OCI-LY7 (cell line): ENCODE data around the gene CATSPERD. TPM values are rescaled to one million over a fixed set of nuclear protein-coding genes. Genes with fewer than 3 reads are reported as not detected.

Experiments used
- BruUV-seq: library from RNA; stranded (reverse); fragments of 400-500 nt; replicated peaks from 2 replicates; lab custom pipeline; 2021; lab: Mats Ljungman, UMichigan
- CTCF ChIA-PET: fragments of 300-600 bp; sonication (Branson Sonifier 250); formaldehyde crosslinking; loops from one replicate; lab custom pipeline; 2022; ENCODE audit warnings: antibody characterized with exemption; ENCODE audit not compliant: unreplicated experiment; lab: Charles Lee
- POLR2A ChIA-PET: fragments of 300-600 bp; sonication (Branson Sonifier 250); formaldehyde crosslinking; loops from one replicate; lab custom pipeline; 2022; ENCODE audit warnings: antibody characterized with exemption; lab: Charles Lee
- DNase-seq: peaks from one replicate; pipeline ENCODE4 v3.0.0-alpha.2; 2015; ENCODE audit warnings: low spot score
- H2AFZ ChIP-seq: fragments of 200-600 bp; sonication (generic), shearing (Covaris generic); 2 replicates; pipeline ENCODE4 v1.6.1; 2014; ENCODE audit warnings: mild to moderate bottlenecking, antibody characterized with exemption, low read length, moderate library complexity
- H3K27ac ChIP-seq: fragments of 200-600 bp; sonication (generic); 2 replicates; pipeline ENCODE4 v1.5.1; 2014; ENCODE audit warnings: mixed run types, low read depth, mild to moderate bottlenecking, moderate library complexity, low read length, inconsistent platforms; ENCODE audit not compliant: poor library complexity, severe bottlenecking
- H3K36me3 ChIP-seq: fragments of 200-600 bp; sonication (generic); 2 replicates; pipeline ENCODE4 v1.6.1; 2014; ENCODE audit warnings: mild to moderate bottlenecking, antibody characterized with exemption, low read length, moderate library complexity, mixed read lengths; ENCODE audit not compliant: insufficient read depth
- H3K4me1 ChIP-seq: fragments of 200-600 bp; sonication (generic); 2 replicates; pipeline ENCODE4 v1.5.1; 2014; ENCODE audit warnings: mild to moderate bottlenecking, low read length; ENCODE audit not compliant: insufficient read depth, poor library complexity, severe bottlenecking
- H3K4me2 ChIP-seq: fragments of 200-600 bp; sonication (generic); 2 replicates; pipeline ENCODE4 v1.6.1; 2014; ENCODE audit warnings: mild to moderate bottlenecking, low read length
- H3K4me3 ChIP-seq: fragments of 200-600 bp; sonication (generic); 2 replicates; pipeline ENCODE4 v1.5.1; 2014; ENCODE audit warnings: mild to moderate bottlenecking, low read depth, low read length; ENCODE audit not compliant: poor library complexity, severe bottlenecking
- H3K79me2 ChIP-seq: fragments of 200-600 bp; sonication (generic); 2 replicates; pipeline ENCODE4 v1.6.1; 2016; ENCODE audit warnings: low read depth, mild to moderate bottlenecking, low read length, moderate library complexity, mixed read lengths; ENCODE audit not compliant: insufficient read depth
- H3K9me2 ChIP-seq: fragments of 200-600 bp; sonication (generic); 2 replicates; pipeline ENCODE4 v1.6.1; 2016; ENCODE audit warnings: mild to moderate bottlenecking, low read length, mixed read lengths; ENCODE audit not compliant: insufficient read depth
- H3K9me3 ChIP-seq: fragments of 200-600 bp; sonication (generic); 2 replicates; pipeline ENCODE4 v1.6.1; 2014; ENCODE audit warnings: mild to moderate bottlenecking, mixed run types, low read length, mixed read lengths
- H4K20me1 ChIP-seq: fragments of 200-600 bp; sonication (generic); 2 replicates; pipeline ENCODE4 v1.6.1; 2014; ENCODE audit warnings: mild to moderate bottlenecking, antibody characterized with exemption, low read length, moderate library complexity, mixed read lengths; ENCODE audit not compliant: insufficient read depth
- EZH2phosphoT487 ChIP-seq: fragments of 200-600 bp; sonication (generic); IDR thresholded peaks from 2 replicates; pipeline ENCODE4 v1.6.1; 2018; ENCODE audit warnings: low read depth, borderline replicate concordance, mild to moderate bottlenecking, mixed run types, antibody characterized with exemption, low read length, moderate library complexity, mixed read lengths
- intact Hi-C: fragments of 100-400 bp; cut with micrococcal nuclease; formaldehyde crosslinking; loops from one replicate; pipeline ENCODE4 v1.10.0; 2022; ENCODE audit not compliant: unreplicated experiment
- total RNA-seq, 2 experiments: library from RNA; depleted of rRNA in 1 of 2; stranded (reverse); fragments of >200 nt in 1 of 2; shearing (Covaris generic) in 1 of 2; gene quantifications; 2 replicates each; pipeline ENCODE4 v1.2.3, GENCODE V29; 2014 to 2022
- TF ChIP-seq, protein P1 (sequence below): fragments of 200-600 bp; sonication (generic); conservative IDR thresholded peaks from 2 replicates; pipeline ENCODE4 v1.5.1; 2014; ENCODE audit warnings: mild to moderate bottlenecking, antibody characterized with exemption, low read length, moderate library complexity, mixed read lengths

Gene CATSPERD
- total RNA-seq, 2 experiments from 2014 or later = not detected

DNA sequence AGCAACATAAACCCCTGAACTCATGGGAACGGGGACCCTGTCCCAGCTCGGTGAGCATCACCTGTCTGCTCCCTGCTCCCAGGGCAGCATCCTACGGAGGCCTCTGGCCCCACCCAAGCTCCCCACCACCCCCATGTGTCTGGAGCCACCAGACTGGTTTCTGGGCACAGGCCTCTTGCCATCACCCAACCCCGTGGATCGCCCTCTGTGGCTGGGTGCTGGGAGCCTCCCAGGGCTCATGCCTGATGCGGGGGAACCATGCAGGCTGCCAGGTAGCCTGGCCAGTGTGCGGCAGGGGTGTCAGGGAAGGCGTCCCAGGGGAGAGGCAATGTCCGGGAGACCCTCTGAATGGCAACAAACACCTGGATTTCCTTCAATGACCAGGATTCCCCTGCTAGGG lies 42.9 kb upstream of the CATSPERD start:
- TF ChIP-seq, protein P1, sequence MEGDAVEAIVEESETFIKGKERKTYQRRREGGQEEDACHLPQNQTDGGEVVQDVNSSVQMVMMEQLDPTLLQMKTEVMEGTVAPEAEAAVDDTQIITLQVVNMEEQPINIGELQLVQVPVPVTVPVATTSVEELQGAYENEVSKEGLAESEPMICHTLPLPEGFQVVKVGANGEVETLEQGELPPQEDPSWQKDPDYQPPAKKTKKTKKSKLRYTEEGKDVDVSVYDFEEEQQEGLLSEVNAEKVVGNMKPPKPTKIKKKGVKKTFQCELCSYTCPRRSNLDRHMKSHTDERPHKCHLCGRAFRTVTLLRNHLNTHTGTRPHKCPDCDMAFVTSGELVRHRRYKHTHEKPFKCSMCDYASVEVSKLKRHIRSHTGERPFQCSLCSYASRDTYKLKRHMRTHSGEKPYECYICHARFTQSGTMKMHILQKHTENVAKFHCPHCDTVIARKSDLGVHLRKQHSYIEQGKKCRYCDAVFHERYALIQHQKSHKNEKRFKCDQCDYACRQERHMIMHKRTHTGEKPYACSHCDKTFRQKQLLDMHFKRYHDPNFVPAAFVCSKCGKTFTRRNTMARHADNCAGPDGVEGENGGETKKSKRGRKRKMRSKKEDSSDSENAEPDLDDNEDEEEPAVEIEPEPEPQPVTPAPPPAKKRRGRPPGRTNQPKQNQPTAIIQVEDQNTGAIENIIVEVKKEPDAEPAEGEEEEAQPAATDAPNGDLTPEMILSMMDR = no peak
- no peak for TF ChIP-seq EZH2phosphoT487
- Histone ChIP-seq H3K9me2 (no peaks in the 10 kb centered on the region), H3K79me2 (no peaks in the 10 kb centered on the region; the same call in 1 of the 2 replicates), H3K9me3 (no peaks in the 10 kb centered on the region), H3K4me3 (no peak overlapping the region), H3K36me3 (peaks cover 22% of the 10 kb centered on the region), H2AFZ (no peak overlapping the region), H3K27ac (no peak overlapping the region), H3K4me2 (no peak overlapping the region), H4K20me1 (no peaks in the 10 kb centered on the region), H3K4me1 (peaks cover 12% of the 10 kb centered on the region)
- DNase-seq = no peak
- ChIA-PET CTCF (no interaction called here), POLR2A (no interaction called here)
- BruUV-seq = no TSS peak
- intact Hi-C loops = no loop called here

DNA sequence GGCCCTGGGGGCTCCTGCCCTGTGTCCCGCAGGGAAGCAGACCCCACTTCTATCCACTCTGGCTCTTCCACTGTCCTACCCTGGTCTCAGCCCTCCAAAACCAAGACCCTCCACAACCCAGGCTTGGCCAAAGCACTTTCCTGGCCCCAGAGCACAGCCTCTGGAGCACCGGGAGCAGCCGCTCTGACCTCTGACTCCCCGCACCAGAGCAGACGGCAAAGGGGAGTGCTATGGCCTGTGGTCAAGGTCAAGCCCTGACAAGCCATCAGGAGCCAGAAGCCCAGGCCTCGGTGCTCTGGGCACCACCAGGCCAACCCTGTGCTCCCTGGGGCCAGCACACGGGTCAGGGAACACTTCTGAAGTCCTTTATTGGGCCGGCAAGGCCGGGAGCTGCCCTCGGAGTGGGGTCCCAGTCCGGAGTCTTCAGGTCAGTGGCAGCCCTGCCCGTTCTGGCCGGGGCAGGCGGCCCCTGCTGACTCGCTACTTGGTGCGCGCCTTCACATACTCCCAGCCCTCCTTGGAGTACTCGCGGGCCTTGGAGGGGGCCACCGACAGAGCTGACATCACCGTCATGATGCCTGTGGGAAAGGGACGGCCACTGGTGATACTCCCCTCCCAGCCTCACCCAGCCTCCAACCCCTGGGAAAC lies 42.2 kb upstream of the CATSPERD start:
- Histone ChIP-seq H3K4me3 (no peak overlapping the region), H2AFZ (no peak overlapping the region), H3K27ac (no peak overlapping the region), H3K79me2 (no peaks in the 10 kb centered on the region; the same call in 1 of the 2 replicates), H3K4me2 (no peak overlapping the region), H4K20me1 (no peaks in the 10 kb centered on the region), H3K36me3 (peaks cover 16% of the 10 kb centered on the region), H3K9me3 (no peaks in the 10 kb centered on the region), H3K4me1 (peaks cover 12% of the 10 kb centered on the region), H3K9me2 (no peaks in the 10 kb centered on the region)
- BruUV-seq = no TSS peak
- intact Hi-C loops = no loop called here
- POLR2A ChIA-PET = no interaction called here
- CTCF ChIA-PET = no interaction called here
- DNase-seq = no peak
- no peak for TF ChIP-seq EZH2phosphoT487

DNA sequence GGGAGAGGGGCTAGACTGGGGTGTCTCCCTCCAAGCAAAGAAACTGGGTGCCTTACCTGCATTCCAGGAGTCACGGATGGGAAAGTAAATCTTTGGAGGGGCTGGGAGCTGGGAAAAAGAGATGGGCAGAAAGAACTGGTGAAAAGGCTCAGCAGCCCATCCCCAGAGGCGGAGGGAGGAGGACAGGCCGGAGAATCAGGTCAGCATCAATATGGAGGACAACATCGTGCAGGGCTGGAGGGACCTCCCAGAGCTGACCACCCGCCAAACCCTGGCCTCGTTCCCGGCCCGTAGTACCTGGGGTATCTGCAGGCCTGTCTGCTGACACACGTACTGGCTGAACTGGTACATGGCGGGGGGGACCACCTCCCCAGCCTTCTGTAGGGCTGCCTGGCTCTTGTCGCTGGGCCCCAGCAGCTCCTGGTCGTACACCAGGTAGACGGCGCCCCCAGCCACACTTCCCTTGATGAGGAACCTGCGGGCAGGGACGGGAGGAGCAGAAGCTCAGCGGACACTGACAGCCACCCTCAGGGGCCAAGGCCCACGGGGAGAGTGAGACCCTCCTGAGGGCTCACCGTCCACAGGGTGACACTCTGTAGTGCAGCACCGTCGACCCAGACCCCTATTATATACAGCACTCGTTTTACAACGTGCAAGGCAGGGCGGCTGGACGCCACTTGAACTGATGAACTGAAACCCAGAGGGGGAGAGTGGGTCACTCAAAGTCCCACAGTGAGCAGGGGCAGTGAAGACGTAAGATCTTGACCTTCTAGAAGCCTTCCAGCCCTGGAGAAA lies 41.0 kb upstream of the CATSPERD start:
- H3K4me1 ChIP-seq = peaks cover 12% of the 10 kb centered on the region
- peak overlapping the region; percentile 82 for H2AFZ ChIP-seq
- BruUV-seq = no TSS peak
- ChIA-PET CTCF (no interaction called here), POLR2A (no interaction called here)
- TF ChIP-seq, protein P1 = no peak
- TF ChIP-seq EZH2phosphoT487 = no peak
- 0 out of 2 replicates have a peak, but pooled peaks cover 9% of the 10 kb centered on the region for H3K36me3 ChIP-seq
- H3K4me2 ChIP-seq = peak overlapping the region; percentile 98
- H4K20me1 ChIP-seq = no peaks in the 10 kb centered on the region
- no peaks in the 10 kb centered on the region for H3K9me2 ChIP-seq
- intact Hi-C loops = loop anchor here (2.0 kb wide), 1 partner anchor 57 kb away; the partner anchor contains the start of genes SAFB and SAFB2
- H3K79me2 ChIP-seq = no peaks in the 10 kb centered on the region; the same call in 1 of the 2 replicates
- peak overlapping the region; percentile 96 for H3K4me3 ChIP-seq
- DNase-seq = no peak
- H3K27ac ChIP-seq = peak overlapping the region; percentile 56
- no peaks in the 10 kb centered on the region for H3K9me3 ChIP-seq
